ENCODE results near the gene PPP1R3E.
A peak's percentile ranks its signal among the peaks of the same experiment; 100 is the strongest.

Gene PPP1R3E

GRCh38 chr14:23297611-23298277, 4.9 kb downstream of the PPP1R3E start:
- no peak for DNase-seq
- Histone ChIP-seq H3K4me2 (ENCODE audit: low read length) (no peak overlapping the region), H3K79me2 (ENCODE audit: control insufficient read depth, insufficient read depth, low read length, poor library complexity) (peaks cover 9% of the 10 kb centered on the region), H2BK5ac (ENCODE audit: low read depth, low read length, poor library complexity) (no peak overlapping the region), H3K9me3 (ENCODE audit: insufficient read depth, low read depth, low read length) (no peaks in the 10 kb centered on the region), H3K4me1 (ENCODE audit: control insufficient read depth in 1 of 2, insufficient read depth in 2 of 2, low read length in 2 of 2) (peaks cover 2 to 10% of the 10 kb centered on the region in 2 experiments), H3K18ac (ENCODE audit: low read length) (no peak overlapping the region), H4K12ac (ENCODE audit: low read depth, low read length) (no peak overlapping the region), H3K36me3 (ENCODE audit: control insufficient read depth in 1 of 2, insufficient read depth in 2 of 2, low read length in 2 of 2) (peaks cover 0 to 2% of the 10 kb centered on the region in 2 experiments), H3K23ac (ENCODE audit: low read length) (no peak overlapping the region), H3K9ac (ENCODE audit: low read length) (no peak overlapping the region), H3K27ac (ENCODE audit: low read depth, low read length) (no peak overlapping the region), H2BK120ac (ENCODE audit: insufficient read depth, low read length, poor library complexity) (no peak overlapping the region), H2AFZ (ENCODE audit: insufficient read depth, low read length, poor library complexity) (no peak overlapping the region), H2AK5ac (ENCODE audit: low read length) (no peak overlapping the region), H3K14ac (ENCODE audit: low read length) (no peak overlapping the region), H3K4me3 (ENCODE audit: low read depth, low read length) (no peak overlapping the region), H2BK12ac (ENCODE audit: low read length) (no peak overlapping the region), H3K79me1 (ENCODE audit: low read length) (peaks cover 14% of the 10 kb centered on the region), H3K4ac (ENCODE audit: low read depth, low read length) (no peak overlapping the region), H3K27me3 (ENCODE audit: insufficient read depth, low read length) (no peaks in the 10 kb centered on the region), H4K91ac (ENCODE audit: low read depth, low read length) (no peak overlapping the region), H4K8ac (ENCODE audit: low read depth, low read length) (no peak overlapping the region)
- no CpG with 5 or more reads among the region's 7 CpGs for WGBS (ENCODE audit: extremely low coverage, insufficient coverage, insufficient read length)

- no peak overlapping the region for H2BK12ac ChIP-seq (ENCODE audit: low read length)
- no peak overlapping the region for H2BK120ac ChIP-seq (ENCODE audit: insufficient read depth, low read length, poor library complexity)
- H3K4me2 ChIP-seq (ENCODE audit: low read length) = no peak overlapping the region
- H3K4me1 ChIP-seq (ENCODE audit: control insufficient read depth in 1 of 2, insufficient read depth in 2 of 2, low read length in 2 of 2) = peaks cover 2 to 8% of the 10 kb centered on the region in 2 experiments
- H3K4me3 ChIP-seq (ENCODE audit: low read depth, low read length) = no peak overlapping the region
- H3K9me3 ChIP-seq (ENCODE audit: insufficient read depth, low read depth, low read length) = no peaks in the 10 kb centered on the region
- peaks cover 10% of the 10 kb centered on the region for H3K79me1 ChIP-seq (ENCODE audit: low read length)
- peaks cover 0 to 2% of the 10 kb centered on the region in 2 experiments for H3K36me3 ChIP-seq (ENCODE audit: control insufficient read depth in 1 of 2, insufficient read depth in 2 of 2, low read length in 2 of 2)
- peaks cover 7% of the 10 kb centered on the region for H3K79me2 ChIP-seq (ENCODE audit: control insufficient read depth, insufficient read depth, low read length, poor library complexity)
- no peak overlapping the region for H4K8ac ChIP-seq (ENCODE audit: low read depth, low read length)
- H2AFZ ChIP-seq (ENCODE audit: insufficient read depth, low read length, poor library complexity) = no peak overlapping the region
- H4K12ac ChIP-seq (ENCODE audit: low read depth, low read length) = no peak overlapping the region
- H2BK5ac ChIP-seq (ENCODE audit: low read depth, low read length, poor library complexity) = no peak overlapping the region
- no peak overlapping the region for H3K27ac ChIP-seq (ENCODE audit: low read depth, low read length)
- H3K4ac ChIP-seq (ENCODE audit: low read depth, low read length) = no peak overlapping the region
- H3K18ac ChIP-seq (ENCODE audit: low read length) = no peak overlapping the region
- H3K23ac ChIP-seq (ENCODE audit: low read length) = no peak overlapping the region
- no peaks in the 10 kb centered on the region for H3K27me3 ChIP-seq (ENCODE audit: insufficient read depth, low read length)
- WGBS (ENCODE audit: extremely low coverage, insufficient coverage, insufficient read length) = no CpG with 5 or more reads among the region's 7 CpGs
- H2AK5ac ChIP-seq (ENCODE audit: low read length) = no peak overlapping the region
- H3K14ac ChIP-seq (ENCODE audit: low read length) = no peak overlapping the region
- H4K91ac ChIP-seq (ENCODE audit: low read depth, low read length) = no peak overlapping the region
- peak overlapping the region; percentile 18 for H3K9ac ChIP-seq (ENCODE audit: low read length)
- DNase-seq = no peak
Measured at GRCh38 chr14:23297096-23297495, 5.6 kb downstream of the PPP1R3E start.

- DNase-seq = no peak
- Histone ChIP-seq H3K79me1 (ENCODE audit: low read length) (peaks cover 5% of the 10 kb centered on the region), H3K79me2 (ENCODE audit: control insufficient read depth, insufficient read depth, low read length, poor library complexity) (peaks cover 4% of the 10 kb centered on the region), H2AFZ (ENCODE audit: insufficient read depth, low read length, poor library complexity) (no peak overlapping the region), H3K23ac (ENCODE audit: low read length) (no peak overlapping the region), H4K91ac (ENCODE audit: low read depth, low read length) (no peak overlapping the region), H2BK120ac (ENCODE audit: insufficient read depth, low read length, poor library complexity) (no peak overlapping the region), H4K8ac (ENCODE audit: low read depth, low read length) (no peak overlapping the region), H3K18ac (ENCODE audit: low read length) (no peak overlapping the region), H3K27ac (ENCODE audit: low read depth, low read length) (no peak overlapping the region), H3K36me3 (ENCODE audit: control insufficient read depth in 1 of 2, insufficient read depth in 2 of 2, low read length in 2 of 2) (peaks cover 0 to 2% of the 10 kb centered on the region in 2 experiments), H3K4me1 (ENCODE audit: control insufficient read depth in 1 of 2, insufficient read depth in 2 of 2, low read length in 2 of 2) (peaks cover 2 to 8% of the 10 kb centered on the region in 2 experiments), H2BK5ac (ENCODE audit: low read depth, low read length, poor library complexity) (no peak overlapping the region), H2AK5ac (ENCODE audit: low read length) (no peak overlapping the region), H3K4ac (ENCODE audit: low read depth, low read length) (no peak overlapping the region), H3K4me2 (ENCODE audit: low read length) (no peak overlapping the region), H2BK12ac (ENCODE audit: low read length) (no peak overlapping the region), H3K9me3 (ENCODE audit: insufficient read depth, low read depth, low read length) (no peaks in the 10 kb centered on the region), H4K12ac (ENCODE audit: low read depth, low read length) (no peak overlapping the region), H3K27me3 (ENCODE audit: insufficient read depth, low read length) (no peaks in the 10 kb centered on the region), H3K4me3 (ENCODE audit: low read depth, low read length) (no peak overlapping the region), H3K14ac (ENCODE audit: low read length) (no peak overlapping the region), H3K9ac (ENCODE audit: low read length) (peak overlapping the region; percentile 70)
- no CpG with 5 or more reads among the region's 7 CpGs for WGBS (ENCODE audit: extremely low coverage, insufficient coverage, insufficient read length)
Measured at GRCh38 chr14:23296012-23296777, 6.5 kb downstream of the PPP1R3E start.

GRCh38 chr14:23294734-23295561, 7.7 kb downstream of the PPP1R3E start:
- Histone ChIP-seq H3K23ac (ENCODE audit: low read length) (peak overlapping the region; percentile 10), H2AK5ac (ENCODE audit: low read length) (no peak overlapping the region), H3K4me1 (ENCODE audit: control insufficient read depth in 1 of 2, insufficient read depth in 2 of 2, low read length in 2 of 2) (peaks cover 2 to 4% of the 10 kb centered on the region in 2 experiments), H3K18ac (ENCODE audit: low read length) (no peak overlapping the region), H2AFZ (ENCODE audit: insufficient read depth, low read length, poor library complexity) (no peak overlapping the region), H3K27ac (ENCODE audit: low read depth, low read length) (no peak overlapping the region), H3K4ac (ENCODE audit: low read depth, low read length) (no peak overlapping the region), H3K79me2 (ENCODE audit: control insufficient read depth, insufficient read depth, low read length, poor library complexity) (no peaks in the 10 kb centered on the region), H3K79me1 (ENCODE audit: low read length) (no peaks in the 10 kb centered on the region), H2BK120ac (ENCODE audit: insufficient read depth, low read length, poor library complexity) (no peak overlapping the region), H3K14ac (ENCODE audit: low read length) (no peak overlapping the region), H4K91ac (ENCODE audit: low read depth, low read length) (no peak overlapping the region), H4K8ac (ENCODE audit: low read depth, low read length) (no peak overlapping the region), H3K27me3 (ENCODE audit: insufficient read depth, low read length) (no peaks in the 10 kb centered on the region), H2BK5ac (ENCODE audit: low read depth, low read length, poor library complexity) (no peak overlapping the region), H3K4me2 (ENCODE audit: low read length) (no peak overlapping the region), H3K9me3 (ENCODE audit: insufficient read depth, low read depth, low read length) (no peaks in the 10 kb centered on the region), H2BK12ac (ENCODE audit: low read length) (no peak overlapping the region), H3K4me3 (ENCODE audit: low read depth, low read length) (no peak overlapping the region), H4K12ac (ENCODE audit: low read depth, low read length) (no peak overlapping the region), H3K36me3 (ENCODE audit: control insufficient read depth in 1 of 2, insufficient read depth in 2 of 2, low read length in 2 of 2) (peaks cover 0 to 2% of the 10 kb centered on the region in 2 experiments), H3K9ac (ENCODE audit: low read length) (peak overlapping the region; percentile 72)
- DNase-seq = peak; percentile 48 to 83
- no CpG with 5 or more reads among the region's 24 CpGs for WGBS (ENCODE audit: extremely low coverage, insufficient coverage, insufficient read length)
